SJCRH30 (cell line): ENCODE results near the gene RNF112. TPM values are rescaled to one million over a fixed set of nuclear protein-coding genes. Genes with fewer than 3 reads are reported as not detected.
"Not testable (repeated sequence)": the region's sequence is repeated elsewhere in the genome, so short reads cannot be mapped to it uniquely, and the experiment has no call there.

ENCODE experiments used
- DNase-seq, 2 experiments: peaks; one replicate each; pipeline ENCODE4 v3.0.0-alpha.2; 2015 to 2020
- H3K27ac ChIP-seq: fragments of 250-450 bp; sonication (Bioruptor Pico); 2 replicates; pipeline ENCODE4 v1.5.1; 2020; ENCODE audit warnings: mild to moderate bottlenecking, moderate library complexity
- H3K27me3 ChIP-seq: fragments of 250-450 bp; sonication (Bioruptor Pico); 2 replicates; pipeline ENCODE4 v1.5.1; 2020; ENCODE audit warnings: mild to moderate bottlenecking, moderate library complexity
- H3K36me3 ChIP-seq: fragments of 250-450 bp; sonication (Bioruptor Pico); 2 replicates; pipeline ENCODE4 v1.5.1; 2020; ENCODE audit warnings: mild to moderate bottlenecking, moderate library complexity
- H3K4me1 ChIP-seq: fragments of 250-450 bp; sonication (Bioruptor Pico); 2 replicates; pipeline ENCODE4 v1.5.1; 2020; ENCODE audit warnings: mild to moderate bottlenecking, moderate library complexity
- H3K4me3 ChIP-seq: fragments of 250-450 bp; sonication (Bioruptor Pico); 2 replicates; pipeline ENCODE4 v1.5.1; 2020; ENCODE audit warnings: mild to moderate bottlenecking, moderate library complexity
- H3K9me3 ChIP-seq: fragments of 250-450 bp; sonication (Bioruptor Pico); replicated peaks from 2 replicates; pipeline ENCODE4 v1.5.1; 2020; ENCODE audit warnings: mild to moderate bottlenecking, moderate library complexity
- total RNA-seq: library from RNA; depleted of rRNA; stranded (reverse); fragments of >200 nt; shearing (Covaris generic); gene quantifications from 2 replicates; pipeline ENCODE4 v1.2.3, GENCODE V29; 2014

The RNF112 gene
- total RNA-seq, 1 experiment from 2014 or later: 2.4 TPM

GRCh38 chr17:19421926-19422325, 10.9 kb downstream of the RNF112 start:
- Histone ChIP-seq H3K4me3 (no peak overlapping the region), H3K36me3 (no peaks in the 10 kb centered on the region), H3K27ac (no peak overlapping the region), H3K4me1 (no peaks in the 10 kb centered on the region), H3K27me3 (peaks cover 10% of the 10 kb centered on the region), H3K9me3 (no peaks in the 10 kb centered on the region)
- DNase-seq: no peak

- H3K9me3 ChIP-seq: no peaks in the 10 kb centered on the region
- H3K36me3 ChIP-seq: no peaks in the 10 kb centered on the region
- no peak overlapping the region for H3K4me3 ChIP-seq
- no peak overlapping the region for H3K27ac ChIP-seq
- no peaks in the 10 kb centered on the region for H3K4me1 ChIP-seq
- H3K27me3 ChIP-seq: peaks cover 10% of the 10 kb centered on the region
- no peak for DNase-seq
Measured at GRCh38 chr17:19424934-19425868, 14.2 kb downstream of the RNF112 start.

- Histone ChIP-seq H3K27me3 (peaks cover 6% of the 10 kb centered on the region), H3K36me3 (no peaks in the 10 kb centered on the region), H3K27ac (no peak overlapping the region), H3K9me3 (no peaks in the 10 kb centered on the region), H3K4me3 (no peak overlapping the region), H3K4me1 (no peaks in the 10 kb centered on the region)
- no peak for DNase-seq
Measured at GRCh38 chr17:19426631-19427030, 15.6 kb downstream of the RNF112 start.

GRCh38 chr17:19431691-19432090, 20.7 kb downstream of the RNF112 start:
- H3K27ac ChIP-seq: no peak overlapping the region
- DNase-seq: no peak
- H3K4me1 ChIP-seq: no peaks in the 10 kb centered on the region
- no peak overlapping the region for H3K4me3 ChIP-seq
- H3K36me3 ChIP-seq: no peaks in the 10 kb centered on the region
- no peaks in the 10 kb centered on the region for H3K27me3 ChIP-seq
- H3K9me3 ChIP-seq: no peaks in the 10 kb centered on the region

- DNase-seq: no peak
- Histone ChIP-seq H3K36me3 (no peaks in the 10 kb centered on the region), H3K4me3 (no peak overlapping the region), H3K4me1 (no peaks in the 10 kb centered on the region), H3K9me3 (no peaks in the 10 kb centered on the region), H3K27me3 (no peaks in the 10 kb centered on the region), H3K27ac (no peak overlapping the region)
Measured at GRCh38 chr17:19433255-19433654, 22.2 kb downstream of the RNF112 start.

GRCh38 chr17:19433727-19434340, 22.8 kb downstream of the RNF112 start:
- Histone ChIP-seq H3K36me3 (no peaks in the 10 kb centered on the region), H3K27ac (no peak overlapping the region), H3K4me3 (no peak overlapping the region), H3K4me1 (no peaks in the 10 kb centered on the region), H3K27me3 (no peaks in the 10 kb centered on the region), H3K9me3 (no peaks in the 10 kb centered on the region)
- DNase-seq: no peak

GRCh38 chr17:19440421-19440820, 29.4 kb downstream of the RNF112 start:
- H3K36me3 ChIP-seq: no peaks in the 10 kb centered on the region
- H3K4me1 ChIP-seq: no peaks in the 10 kb centered on the region
- H3K27me3 ChIP-seq: no peaks in the 10 kb centered on the region; the same call in 1 of the 2 replicates
- no peak for DNase-seq
- H3K9me3 ChIP-seq: peaks cover 15% of the 10 kb centered on the region
- H3K27ac ChIP-seq: no peak overlapping the region
- H3K4me3 ChIP-seq: no peak overlapping the region

GRCh38 chr17:19441288-19441687, 30.3 kb downstream of the RNF112 start:
- not testable (repeated sequence) for DNase-seq, H3K4me1 ChIP-seq, H3K4me3 ChIP-seq, H3K36me3 ChIP-seq, H3K27ac ChIP-seq, H3K27me3 ChIP-seq
- H3K9me3 ChIP-seq: peaks cover 16% of the 10 kb centered on the region

GRCh38 chr17:19442731-19443130, 31.7 kb downstream of the RNF112 start:
- Histone ChIP-seq H3K4me1 (peaks cover 4% of the 10 kb centered on the region), H3K4me3 (no peak overlapping the region), H3K27ac (no peak overlapping the region), H3K9me3 (peaks cover 16% of the 10 kb centered on the region), H3K36me3 (no peaks in the 10 kb centered on the region), H3K27me3 (no peaks in the 10 kb centered on the region; the same call in 1 of the 2 replicates)
- DNase-seq: no peak

- DNase-seq: no peak
- Histone ChIP-seq H3K4me3 (no peak overlapping the region), H3K9me3 (peaks cover 16% of the 10 kb centered on the region), H3K27me3 (no peaks in the 10 kb centered on the region; the same call in 1 of the 2 replicates), H3K27ac (no peak overlapping the region), H3K4me1 (peaks cover 8% of the 10 kb centered on the region), H3K36me3 (no peaks in the 10 kb centered on the region)
Measured at GRCh38 chr17:19443148-19443547, 32.1 kb downstream of the RNF112 start.

- Histone ChIP-seq H3K36me3 (no peaks in the 10 kb centered on the region), H3K4me3 (no peak overlapping the region)
- no peak for DNase-seq
Measured at GRCh38 chr17:19445105-19445504, 34.1 kb downstream of the RNF112 start.

GRCh38 chr17:19446577-19446976, 35.5 kb downstream of the RNF112 start:
- H3K27ac ChIP-seq, H3K4me3 ChIP-seq, DNase-seq, H3K36me3 ChIP-seq, H3K27me3 ChIP-seq: not testable (repeated sequence)
- peaks cover 16% of the 10 kb centered on the region for H3K9me3 ChIP-seq
- peaks cover 23% of the 10 kb centered on the region for H3K4me1 ChIP-seq

More at GRCh38 chr17:19445105-19445504, 34.1 kb downstream of the RNF112 start:
- H3K27ac ChIP-seq: no peak overlapping the region
- H3K9me3 ChIP-seq: peaks cover 16% of the 10 kb centered on the region
- H3K4me1 ChIP-seq: peaks cover 23% of the 10 kb centered on the region
- H3K27me3 ChIP-seq: no peaks in the 10 kb centered on the region; the same call in 1 of the 2 replicates

GRCh38 chr17:19447085-19447583, 36.1 kb downstream of the RNF112 start:
- H3K9me3 ChIP-seq: peaks cover 16% of the 10 kb centered on the region
- peak; percentile 87 to 98 for DNase-seq
- no peaks in the 10 kb centered on the region for H3K27me3 ChIP-seq
- H3K36me3 ChIP-seq: no peaks in the 10 kb centered on the region
- peaks cover 23% of the 10 kb centered on the region for H3K4me1 ChIP-seq
- no peak overlapping the region for H3K27ac ChIP-seq
- no peak overlapping the region for H3K4me3 ChIP-seq

GRCh38 chr17:19448341-19449268, 37.6 kb downstream of the RNF112 start:
- H3K27ac ChIP-seq: peak overlapping the region; percentile 27

More at GRCh38 chr17:19448341-19449268, 37.6 kb downstream of the RNF112 start:
- H3K36me3 ChIP-seq: no peaks in the 10 kb centered on the region
- DNase-seq: peak; percentile 83 to 94
- H3K4me3 ChIP-seq: peak overlapping the region; percentile 4
- H3K9me3 ChIP-seq: peaks cover 10% of the 10 kb centered on the region
- H3K27me3 ChIP-seq: no peaks in the 10 kb centered on the region
- H3K4me1 ChIP-seq: peaks cover 23% of the 10 kb centered on the region
